GM12864 (cell line): ENCODE data around the gene ETS1.
A peak's percentile ranks its signal among the peaks of the same experiment; 100 is the strongest.

Source experiments
- DNase-seq: peaks from one replicate; pipeline ENCODE4 v3.0.0-alpha.2; 2011; ENCODE audit warnings: low read depth
- H3K4me3 ChIP-seq: 2 replicates; pipeline ENCODE4 v1.5.1; 2011; ENCODE audit warnings: mild to moderate bottlenecking, low read depth, low read length, control low read depth
- CTCF ChIP-seq: IDR thresholded peaks from 2 replicates; pipeline ENCODE4 v1.5.1; 2011; ENCODE audit warnings: low read depth, mild to moderate bottlenecking, moderate library complexity, low read length, control low read depth, inconsistent platforms; ENCODE audit errors: missing control alignments

Gene ETS1

GRCh38 chr11:128551611-128552335 is 35.6 kb downstream of the ETS1 start:
- DNase-seq = peak; percentile 97
- no peak for TF ChIP-seq CTCF
- H3K4me3 ChIP-seq = peak overlapping the region; percentile 48; the same call in 1 of the 2 replicates

- H3K4me3 ChIP-seq = no peak overlapping the region
- no peak for TF ChIP-seq CTCF
- no peak for DNase-seq
Measured at GRCh38 chr11:128551058-128551457, 36.3 kb downstream of the ETS1 start.

- no peak for DNase-seq
- no peak overlapping the region for H3K4me3 ChIP-seq
- no peak for TF ChIP-seq CTCF
Measured at GRCh38 chr11:128550261-128550821, 37.0 kb downstream of the ETS1 start.

GRCh38 chr11:128549256-128549944 is 38.0 kb downstream of the ETS1 start:
- TF ChIP-seq CTCF = no peak
- no peak overlapping the region for H3K4me3 ChIP-seq
- no peak for DNase-seq

DNA sequence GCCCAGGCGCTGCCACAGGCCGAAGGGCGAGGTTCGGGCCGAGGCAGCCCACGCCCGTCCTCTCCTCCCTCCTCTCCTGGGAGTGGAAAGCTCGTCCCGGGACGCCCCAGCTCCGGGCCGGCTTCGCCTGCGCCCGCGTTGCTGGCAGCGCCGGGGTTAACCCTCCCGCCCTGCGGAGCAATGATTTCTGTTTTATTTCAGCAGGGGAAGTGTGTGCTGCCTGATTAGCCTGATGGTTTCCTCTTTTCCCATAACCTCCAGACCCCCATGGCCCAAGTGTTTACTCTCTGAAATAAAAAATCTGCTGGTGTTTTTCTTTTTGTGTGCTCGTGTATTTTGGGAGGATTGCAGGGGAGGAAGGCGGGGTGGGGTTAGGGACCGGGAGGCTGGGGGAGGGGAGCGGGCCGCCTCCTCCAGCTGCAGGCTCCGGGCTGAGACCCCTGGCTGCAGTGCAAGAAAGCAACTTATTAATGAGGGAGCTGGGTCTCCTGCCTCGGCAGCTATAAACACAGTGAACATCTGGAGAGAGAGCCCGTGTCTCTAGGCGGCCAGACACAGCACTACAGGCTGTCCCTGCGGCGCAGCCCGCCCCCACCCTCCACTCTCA is 38.6 kb downstream of the ETS1 start:
- DNase-seq = no peak
- no peak for TF ChIP-seq CTCF
- peak overlapping the region; percentile 43 for H3K4me3 ChIP-seq

- TF ChIP-seq CTCF = no peak
- peak overlapping the region; percentile 43 for H3K4me3 ChIP-seq
- DNase-seq = no peak
Measured at GRCh38 chr11:128547946-128548648, 39.3 kb downstream of the ETS1 start.
